ENCODE results near the gene NCOA7. TPM values are rescaled to one million over a fixed set of nuclear protein-coding genes. Genes with fewer than 3 reads are reported as not detected.
"Not testable (repeated sequence)": the region's sequence is repeated elsewhere in the genome, so short reads cannot be mapped to it uniquely, and the experiment has no call there.

NCOA7 gene
- total RNA-seq, 1 donor from 2014 or later: 12.5 TPM

GRCh38 chr6:125970760-125971159 is 180.0 kb downstream of the NCOA7 start:
- no peak for DNase-seq (ENCODE audit: missing footprints)
- ATAC-seq: no peak
- intact Hi-C loops (cut with DNase I): loop anchor here (5.0 kb wide), 2 partner anchors 113 to 188 kb away; no protein-coding TSS in a partner anchor

- not testable (repeated sequence) for ATAC-seq; DNase-seq (ENCODE audit: missing footprints)
- intact Hi-C loops (cut with DNase I): loop anchor here (5.0 kb wide), 2 partner anchors 115 to 190 kb away; no protein-coding TSS in a partner anchor
These were observed 181.7 kb downstream of the NCOA7 start for GRCh38 chr6:125972478-125972877.

GRCh38 chr6:125974214-125974866 is 183.6 kb downstream of the NCOA7 start:
- ATAC-seq (peak; percentile 60), DNase-seq (ENCODE audit: missing footprints) (no peak)
- intact Hi-C loops (cut with DNase I): loop anchor here (5.0 kb wide), 2 partner anchors 117 to 192 kb away; no protein-coding TSS in a partner anchor

GRCh38 chr6:125979101-125979500 is 188.3 kb downstream of the NCOA7 start:
- ATAC-seq: no peak
- no peak for DNase-seq (ENCODE audit: missing footprints)
- intact Hi-C loops (cut with DNase I): no loop called here

Other genes with a start within 250 kb of the NCOA7 start
- 57.5 TPM for gene HEY2, start 41.3 kb upstream of the NCOA7 start, total RNA-seq
- 34.8 TPM for gene HINT3, start 165.8 kb downstream of the NCOA7 start, total RNA-seq
- gene TRMT11, start 195.6 kb downstream of the NCOA7 start, total RNA-seq: 8.0 TPM

All from Right ventricle myocardium inferior (tissue), 1 donor.